IPS-20b (cell line): ENCODE data around the gene KDM4B.

ENCODE experiments used
- H3K27ac ChIP-seq: one replicate; pipeline ENCODE4 v1.5.1; 2013; ENCODE audit warnings: low read length
- H3K27me3 ChIP-seq: 2 replicates; pipeline ENCODE4 v1.6.1; 2013; ENCODE audit warnings: mild to moderate bottlenecking, low read length, inconsistent platforms; ENCODE audit not compliant: insufficient read depth
- H3K36me3 ChIP-seq: 2 replicates; pipeline ENCODE4 v1.6.1; 2013; ENCODE audit warnings: low read depth, mild to moderate bottlenecking, inconsistent platforms, low read length, moderate library complexity; ENCODE audit not compliant: insufficient read depth
- H3K4me1 ChIP-seq: 2 replicates; pipeline ENCODE4 v1.6.1; 2013; ENCODE audit warnings: mild to moderate bottlenecking, control low read depth, inconsistent platforms, low read length, moderate library complexity; ENCODE audit not compliant: insufficient read depth
- H3K4me3 ChIP-seq: 2 replicates; pipeline ENCODE4 v1.5.1; 2013; ENCODE audit warnings: mild to moderate bottlenecking, low read length, inconsistent platforms
- H3K9ac ChIP-seq: 2 replicates; pipeline ENCODE4 v1.6.1; 2013; ENCODE audit warnings: low read depth, mild to moderate bottlenecking, inconsistent platforms, low read length, moderate library complexity
- H3K9me3 ChIP-seq: 2 replicates; pipeline ENCODE4 v1.6.1; 2013; ENCODE audit warnings: mild to moderate bottlenecking, low read depth, low read length, inconsistent platforms; ENCODE audit not compliant: insufficient read depth

KDM4B gene

DNA sequence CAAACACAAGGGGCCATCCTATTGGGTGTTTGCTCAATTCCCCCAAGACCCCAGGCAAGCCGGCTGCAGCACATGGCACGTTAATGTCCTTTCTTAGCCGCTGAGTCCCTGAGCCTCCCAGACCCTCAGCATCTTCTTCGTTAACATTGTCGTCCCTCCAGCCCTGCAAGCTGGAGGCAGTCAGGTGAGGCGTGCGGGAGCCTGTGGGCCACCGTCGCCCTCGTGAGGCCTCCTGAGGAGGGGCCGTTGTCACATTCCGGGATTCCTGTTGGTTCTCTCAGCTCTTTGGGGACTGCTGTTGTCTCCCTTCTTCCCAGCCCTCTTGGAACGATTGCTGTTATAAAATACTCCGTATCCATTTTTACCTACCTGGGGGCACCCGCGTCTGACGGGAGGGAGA is 140.6 kb downstream of the KDM4B start:
- H3K36me3 ChIP-seq = no peaks in the 10 kb centered on the region
- H3K27ac ChIP-seq = no peak overlapping the region
- no peak overlapping the region for H3K9ac ChIP-seq

DNA sequence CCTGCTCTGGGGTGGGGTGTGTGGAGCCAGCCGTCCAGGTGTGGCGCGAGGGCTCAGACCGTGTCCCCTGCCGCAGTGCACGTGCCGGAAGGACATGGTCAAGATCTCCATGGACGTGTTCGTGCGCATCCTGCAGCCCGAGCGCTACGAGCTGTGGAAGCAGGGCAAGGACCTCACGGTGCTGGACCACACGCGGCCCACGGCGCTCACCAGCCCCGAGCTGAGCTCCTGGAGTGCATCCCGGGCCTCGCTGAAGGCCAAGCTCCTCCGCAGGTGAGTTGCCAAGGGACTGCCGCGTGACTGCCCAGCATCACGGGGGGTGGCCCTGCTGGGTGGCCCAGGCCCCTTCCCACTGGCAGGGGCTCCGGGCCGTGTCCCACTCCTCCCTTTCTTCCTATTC is 141.6 kb downstream of the KDM4B start:
- H3K9ac ChIP-seq = no peak overlapping the region
- no peak overlapping the region for H3K27ac ChIP-seq
- no peaks in the 10 kb centered on the region for H3K36me3 ChIP-seq
- H3K4me3 ChIP-seq = no peak overlapping the region
- H3K27me3 ChIP-seq = no peaks in the 10 kb centered on the region
- peaks cover 21% of the 10 kb centered on the region for H3K4me1 ChIP-seq
- H3K9me3 ChIP-seq = no peaks in the 10 kb centered on the region

More for the DNA sequence above, 140.6 kb downstream of the KDM4B start:
- Histone ChIP-seq H3K27me3 (no peaks in the 10 kb centered on the region), H3K4me1 (peaks cover 18% of the 10 kb centered on the region), H3K4me3 (no peak overlapping the region), H3K9me3 (no peaks in the 10 kb centered on the region)

DNA sequence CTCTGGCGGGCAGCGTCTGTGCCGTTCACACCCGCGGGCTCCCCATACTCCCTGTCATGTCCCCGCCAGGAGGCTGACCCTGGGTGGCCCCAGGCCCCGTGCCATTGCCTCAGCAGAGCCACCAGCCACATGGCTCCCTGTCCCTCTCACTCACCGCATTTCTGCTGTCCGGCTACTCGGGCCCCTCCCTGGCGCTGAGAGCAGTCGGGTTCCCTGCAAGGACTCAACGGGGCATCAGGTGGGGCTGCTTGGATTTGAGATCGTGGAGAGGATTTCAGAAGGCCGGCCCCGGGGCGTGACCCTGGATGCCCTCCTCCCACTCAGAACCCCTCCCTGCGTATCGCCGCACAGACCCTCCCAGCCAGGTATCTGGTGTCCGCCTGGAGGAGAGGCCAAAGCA is 142.1 kb downstream of the KDM4B start:
- H3K9me3 ChIP-seq = no peaks in the 10 kb centered on the region
- no peaks in the 10 kb centered on the region for H3K36me3 ChIP-seq
- H3K27me3 ChIP-seq = no peaks in the 10 kb centered on the region
- no peak overlapping the region for H3K9ac ChIP-seq
- H3K4me3 ChIP-seq = no peak overlapping the region
- H3K4me1 ChIP-seq = peaks cover 21% of the 10 kb centered on the region
- H3K27ac ChIP-seq = no peak overlapping the region

DNA sequence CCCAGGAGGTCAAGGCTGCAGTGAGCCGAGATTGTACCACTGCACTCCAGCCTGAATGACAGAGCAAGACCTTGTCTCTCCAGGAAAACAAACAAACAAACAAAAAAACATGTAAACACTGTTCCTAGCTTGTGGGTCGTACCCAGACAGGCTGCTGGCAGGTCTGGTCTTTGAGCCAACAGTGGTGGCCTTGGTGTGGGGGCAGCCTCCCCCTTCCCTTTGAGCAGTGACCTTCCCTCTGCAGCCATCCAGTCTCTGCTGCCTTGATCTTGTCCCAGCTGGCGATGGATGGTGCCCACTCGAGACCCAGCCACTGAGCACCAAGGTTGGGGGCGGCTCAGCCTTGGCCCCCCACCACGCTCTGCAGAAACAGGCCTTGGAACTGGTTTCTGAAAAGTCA is 143.3 kb downstream of the KDM4B start:
- no peaks in the 10 kb centered on the region for H3K9me3 ChIP-seq
- 0 out of 2 replicates have a peak, but pooled peaks cover 3% of the 10 kb centered on the region for H3K36me3 ChIP-seq
- H3K27me3 ChIP-seq = no peaks in the 10 kb centered on the region

DNA sequence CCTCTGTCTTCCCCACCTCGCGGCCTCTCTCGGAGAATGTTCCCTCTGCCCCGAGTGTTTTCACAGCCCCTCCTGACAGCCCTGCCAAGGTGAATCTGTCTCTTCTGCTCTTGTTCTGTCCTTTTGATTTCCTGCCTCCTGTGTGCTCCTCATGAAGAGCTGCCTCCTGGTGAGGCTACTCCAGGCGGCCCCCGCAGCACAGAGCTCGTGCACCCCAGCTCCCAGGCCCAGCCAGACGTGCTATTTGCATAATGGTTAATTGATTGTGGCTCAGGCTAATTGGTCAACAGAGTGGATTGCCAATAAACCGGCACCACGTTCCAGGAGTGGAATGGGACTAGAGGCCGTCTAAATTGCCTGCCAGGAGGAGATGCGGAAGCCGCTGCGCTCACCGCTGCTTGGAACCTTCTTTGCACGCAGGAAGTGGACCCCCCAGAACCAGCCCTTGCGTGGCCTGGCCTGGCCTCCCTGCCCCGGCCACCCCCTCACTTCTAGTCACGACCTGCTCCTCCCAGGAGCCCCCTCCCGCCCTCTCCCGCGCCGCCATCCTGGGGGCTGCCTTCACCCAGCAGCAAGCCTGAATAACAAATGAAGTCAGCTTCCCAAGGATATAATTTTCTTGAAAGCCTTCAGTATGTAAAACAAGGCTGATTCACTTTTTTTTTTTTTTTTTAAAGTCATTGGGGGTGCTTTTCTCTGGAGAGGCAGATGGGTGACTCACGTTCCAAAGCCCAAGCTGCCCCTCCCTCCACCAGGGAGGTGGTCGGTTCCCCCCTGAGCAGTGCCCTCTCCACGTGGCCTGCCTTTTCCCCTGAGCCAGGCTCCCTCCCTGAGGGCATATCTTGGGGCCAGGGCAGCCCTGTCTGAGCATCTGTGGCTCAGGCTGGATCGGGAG is 144.0 kb downstream of the KDM4B start:
- Histone ChIP-seq H3K9ac (peak overlapping the region; percentile 53; the same call in 1 of the 2 replicates), H3K9me3 (no peaks in the 10 kb centered on the region), H3K36me3 (0 out of 2 replicates have a peak, but pooled peaks cover 3% of the 10 kb centered on the region), H3K4me1 (peaks cover 21% of the 10 kb centered on the region), H3K27ac (no peak overlapping the region), H3K4me3 (no peak overlapping the region; the same call in 1 of the 2 replicates), H3K27me3 (no peaks in the 10 kb centered on the region)

More for the DNA sequence above, 143.3 kb downstream of the KDM4B start:
- H3K9ac ChIP-seq = peak overlapping the region; percentile 51; the same call in 1 of the 2 replicates
- peaks cover 21% of the 10 kb centered on the region for H3K4me1 ChIP-seq
- H3K4me3 ChIP-seq = no peak overlapping the region
- H3K27ac ChIP-seq = no peak overlapping the region

DNA sequence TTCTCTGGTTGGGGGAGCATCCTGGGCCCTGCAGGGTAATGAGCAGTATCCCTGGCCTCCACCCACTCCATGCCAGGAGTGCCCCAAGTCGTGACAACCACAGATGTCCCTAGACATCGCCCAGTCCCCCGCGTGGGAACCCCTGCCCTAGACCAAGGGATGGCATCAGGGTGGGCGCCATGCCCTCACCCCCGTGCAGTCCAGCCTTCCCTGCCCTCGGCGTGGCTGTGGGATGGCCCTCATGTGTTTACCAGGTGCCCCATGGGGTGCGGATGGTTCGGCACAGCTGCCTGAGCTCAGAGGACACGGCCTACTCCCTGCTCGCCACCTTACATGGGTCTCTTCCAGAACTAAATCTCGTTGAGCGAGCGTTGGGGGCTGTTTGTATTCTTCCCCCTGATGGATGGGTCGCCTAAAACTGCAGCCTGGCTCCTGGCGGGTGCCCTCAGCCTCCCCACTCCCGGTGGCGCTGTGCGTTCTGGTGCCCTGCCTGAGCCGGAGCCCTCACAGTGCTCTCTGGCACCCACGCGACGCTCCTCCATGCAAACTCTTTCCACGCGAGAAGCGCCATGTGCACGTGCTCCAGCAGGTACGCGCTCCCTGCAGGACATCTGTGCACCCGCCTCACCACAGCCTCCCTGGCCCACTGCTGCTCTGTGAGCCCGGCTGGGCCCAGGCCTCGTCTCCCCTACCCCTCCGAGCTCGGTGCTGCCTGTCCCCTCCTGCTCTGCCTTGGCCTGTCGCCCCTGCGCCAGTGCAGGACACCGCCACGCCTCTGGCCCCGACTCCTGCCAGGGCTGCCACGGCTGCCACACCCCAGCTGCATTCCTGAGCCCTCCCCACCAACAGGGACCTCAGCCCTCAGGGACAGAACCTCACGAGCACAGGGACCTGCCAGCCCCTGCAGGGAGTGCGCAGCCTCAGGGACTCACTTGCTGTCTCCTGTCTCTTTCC is 145.0 kb downstream of the KDM4B start:
- Histone ChIP-seq H3K4me1 (peaks cover 21% of the 10 kb centered on the region), H3K27me3 (no peaks in the 10 kb centered on the region), H3K9ac (peak overlapping the region; percentile 53; the same call in 1 of the 2 replicates), H3K4me3 (no peak overlapping the region), H3K9me3 (no peaks in the 10 kb centered on the region), H3K36me3 (0 out of 2 replicates have a peak, but pooled peaks cover 3% of the 10 kb centered on the region), H3K27ac (no peak overlapping the region)

DNA sequence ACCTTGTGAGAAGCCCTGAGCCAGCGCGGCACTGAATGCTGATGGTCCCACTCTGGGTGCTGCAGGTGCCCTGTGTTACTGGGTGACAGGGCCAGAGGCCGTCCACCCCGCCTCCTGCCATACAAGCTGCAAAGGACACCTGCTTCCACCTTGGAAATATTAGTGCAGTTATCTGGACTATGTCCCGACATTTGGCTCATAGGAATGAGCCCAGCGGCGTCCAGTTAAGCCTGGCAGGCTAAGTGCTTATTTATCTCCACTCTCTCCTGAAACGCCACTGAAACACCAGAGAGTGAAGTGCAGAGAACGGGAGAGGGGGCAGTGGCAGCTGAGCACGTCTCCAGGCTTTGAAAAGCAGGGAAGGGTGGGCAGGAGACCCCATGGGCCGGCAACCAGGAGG is 145.8 kb downstream of the KDM4B start:
- Histone ChIP-seq H3K27ac (no peak overlapping the region), H3K4me3 (no peak overlapping the region), H3K27me3 (no peaks in the 10 kb centered on the region), H3K36me3 (0 out of 2 replicates have a peak, but pooled peaks cover 3% of the 10 kb centered on the region), H3K9ac (peak overlapping the region; percentile 3; the same call in 1 of the 2 replicates), H3K4me1 (peaks cover 21% of the 10 kb centered on the region), H3K9me3 (no peaks in the 10 kb centered on the region)

DNA sequence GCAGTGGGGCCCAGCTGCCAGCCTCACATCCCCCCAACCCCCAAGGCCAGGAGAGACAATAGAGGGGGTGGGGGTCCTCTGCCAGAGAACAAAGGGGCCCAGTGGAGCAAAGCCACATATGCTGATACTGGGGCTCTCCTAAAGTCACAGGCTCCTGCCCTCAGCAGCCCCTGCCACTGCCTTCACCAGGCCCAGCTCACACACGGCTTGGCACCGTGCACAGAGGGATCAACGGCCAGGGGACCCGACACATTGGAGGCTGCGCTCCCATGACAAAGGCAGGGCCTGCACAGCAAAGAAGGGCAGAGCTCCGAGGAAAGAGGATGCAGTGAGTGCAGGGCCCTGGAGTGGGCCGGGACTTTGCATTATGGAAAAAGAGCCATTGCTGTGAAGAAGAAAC is 146.4 kb downstream of the KDM4B start:
- H3K9me3 ChIP-seq = no peaks in the 10 kb centered on the region
- no peak overlapping the region for H3K4me3 ChIP-seq
- 0 out of 2 replicates have a peak, but pooled peaks cover 3% of the 10 kb centered on the region for H3K36me3 ChIP-seq
- H3K27me3 ChIP-seq = no peaks in the 10 kb centered on the region
- H3K27ac ChIP-seq = no peak overlapping the region
- peak overlapping the region; percentile 37; the same call in 1 of the 2 replicates for H3K9ac ChIP-seq
- H3K4me1 ChIP-seq = peaks cover 21% of the 10 kb centered on the region

DNA sequence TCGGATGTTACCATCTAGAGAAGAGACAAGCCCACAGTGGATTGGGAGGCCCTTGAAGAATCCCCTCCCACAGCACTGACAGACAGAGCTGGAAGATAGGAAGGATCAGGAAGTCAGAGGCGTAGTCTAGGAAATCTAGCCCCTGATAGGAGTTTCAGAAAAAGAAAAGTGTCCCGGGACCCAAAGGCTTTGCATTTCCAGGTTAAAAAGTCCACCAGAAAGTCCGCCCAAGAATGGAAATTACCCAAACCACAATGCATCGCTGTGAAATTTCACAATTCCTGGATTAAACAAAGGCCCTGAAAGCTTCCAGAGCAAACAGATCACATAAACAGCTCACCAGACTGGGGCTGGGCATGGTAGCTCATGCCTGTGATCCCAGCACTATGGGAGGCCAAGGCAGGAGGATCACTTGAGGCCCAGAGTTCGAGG is 146.9 kb downstream of the KDM4B start:
- H3K9ac ChIP-seq = peak overlapping the region; percentile 37; the same call in 1 of the 2 replicates
- peaks cover 21% of the 10 kb centered on the region for H3K4me1 ChIP-seq
- H3K9me3 ChIP-seq = no peaks in the 10 kb centered on the region
- H3K4me3 ChIP-seq = no peak overlapping the region
- no peak overlapping the region for H3K27ac ChIP-seq
- 0 out of 2 replicates have a peak, but pooled peaks cover 3% of the 10 kb centered on the region for H3K36me3 ChIP-seq
- no peaks in the 10 kb centered on the region for H3K27me3 ChIP-seq

DNA sequence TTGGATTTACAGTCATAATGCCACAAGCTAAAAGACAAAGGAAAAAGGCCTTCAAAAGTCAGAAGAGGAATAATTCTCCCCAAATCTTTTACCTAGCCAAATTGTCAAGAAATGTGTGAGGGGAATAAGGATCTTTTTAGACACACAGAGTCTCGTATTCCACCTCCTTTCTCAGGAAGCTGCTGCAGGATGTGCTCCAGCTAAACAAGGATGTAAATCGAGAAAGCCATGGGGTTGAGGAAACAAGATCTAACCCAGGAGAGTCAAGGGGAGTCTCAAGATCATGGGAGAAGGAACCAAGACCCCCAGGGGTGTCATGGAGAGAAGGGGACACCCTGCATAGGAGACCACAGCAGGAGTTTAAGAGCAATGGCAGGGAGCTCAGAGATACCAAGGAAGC is 147.4 kb downstream of the KDM4B start:
- Histone ChIP-seq H3K9me3 (no peaks in the 10 kb centered on the region), H3K4me3 (no peak overlapping the region), H3K36me3 (0 out of 2 replicates have a peak, but pooled peaks cover 3% of the 10 kb centered on the region), H3K27ac (no peak overlapping the region), H3K9ac (no peak overlapping the region), H3K27me3 (no peaks in the 10 kb centered on the region), H3K4me1 (peaks cover 21% of the 10 kb centered on the region)

DNA sequence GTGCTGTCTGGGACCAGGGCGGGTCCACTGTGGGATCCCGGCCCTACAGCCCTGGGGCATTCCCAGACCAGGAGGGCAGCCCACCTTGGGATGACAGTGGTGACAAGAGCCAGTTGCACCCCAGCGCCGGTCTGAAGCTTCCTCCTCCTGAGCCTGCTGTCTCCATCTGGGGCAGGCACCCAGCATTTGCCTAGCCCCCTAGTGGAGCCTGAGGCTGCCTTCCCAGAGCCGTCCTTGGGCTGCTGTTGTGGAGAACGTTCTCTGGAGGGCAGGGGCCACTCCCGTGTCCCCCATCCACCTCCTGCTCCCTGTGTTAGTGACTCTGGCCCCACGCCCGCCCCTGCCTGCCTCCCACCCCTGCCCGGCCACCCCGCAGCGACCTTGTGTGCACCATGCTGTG is 148.5 kb downstream of the KDM4B start:
- no peak overlapping the region for H3K4me3 ChIP-seq
- peaks cover 15% of the 10 kb centered on the region for H3K4me1 ChIP-seq
- H3K27me3 ChIP-seq = no peaks in the 10 kb centered on the region
- no peaks in the 10 kb centered on the region for H3K9me3 ChIP-seq
- no peak overlapping the region for H3K9ac ChIP-seq
- H3K36me3 ChIP-seq = 0 out of 2 replicates have a peak, but pooled peaks cover 3% of the 10 kb centered on the region
- no peak overlapping the region for H3K27ac ChIP-seq
